ENCODE measurements around the gene VGLL4. TPM values are rescaled to one million over a fixed set of nuclear protein-coding genes. Genes with fewer than 3 reads are reported as not detected.

VGLL4 gene
- total and polyA plus RNA-seq, 2 of the 4 experiments (the other 2 are of a cell fraction), result 26.2 to 35.4 TPM

DNA sequence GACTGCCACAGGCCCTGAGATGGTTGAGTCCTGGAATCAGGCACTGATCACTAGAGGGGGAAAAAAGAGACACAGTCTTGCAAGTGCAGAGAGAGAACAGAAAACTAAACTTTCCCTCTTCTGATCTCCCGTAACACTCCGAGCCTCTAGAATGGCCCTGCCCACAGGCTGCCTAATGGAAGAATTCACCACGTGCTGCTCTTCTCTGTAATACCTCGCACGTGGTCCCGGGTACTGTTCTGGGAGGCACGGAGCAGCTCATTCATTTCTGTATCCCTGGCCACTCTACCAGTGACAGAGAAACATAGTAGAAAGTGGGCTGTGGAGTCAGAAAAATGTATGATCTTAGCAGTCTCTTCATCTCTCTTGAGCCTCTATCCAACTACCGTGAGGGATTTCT, 30.4 kb downstream of the VGLL4 start:
- H4K5ac ChIP-seq (ENCODE audit: low read depth, low read length), result no peak overlapping the region
- WGBS, 2 experiments (ENCODE audit: extremely low coverage in 2 of 2, insufficient read length in 1 of 2), result no CpG with 5 or more reads among the region's 8 CpGs
- no peak overlapping the region for H2BK15ac ChIP-seq (ENCODE audit: low read depth, low read length)
- no peak overlapping the region for H2BK120ac ChIP-seq (ENCODE audit: low read depth, low read length)
- H3K23ac ChIP-seq (ENCODE audit: low read depth, low read length), result peak overlapping the region; percentile 59; the same call in 1 of the 2 replicates
- no peak overlapping the region for H3K56ac ChIP-seq (ENCODE audit: extremely low read depth, insufficient read depth, low read length)
- peaks cover 2% of the 10 kb centered on the region; the same call in 1 of the 2 replicates for H3K36me3 ChIP-seq (ENCODE audit: control insufficient read depth, insufficient read depth, low read length)
- peaks cover 47% of the 10 kb centered on the region for H3K4me1 ChIP-seq (ENCODE audit: control insufficient read depth, insufficient read depth, low read length)
- dilution Hi-C loops (cut with HindIII; ENCODE audit: low sequenced_read_pairs, unreplicated experiment), result no loop called here
- H2BK5ac ChIP-seq (ENCODE audit: low read depth, low read length, poor library complexity, severe bottlenecking), result no peak overlapping the region
- peak overlapping the region; percentile 27; the same call in 1 of the 2 replicates for H3K27ac ChIP-seq (ENCODE audit: insufficient read depth, low read length)
- TF ChIP-seq, protein P1, sequence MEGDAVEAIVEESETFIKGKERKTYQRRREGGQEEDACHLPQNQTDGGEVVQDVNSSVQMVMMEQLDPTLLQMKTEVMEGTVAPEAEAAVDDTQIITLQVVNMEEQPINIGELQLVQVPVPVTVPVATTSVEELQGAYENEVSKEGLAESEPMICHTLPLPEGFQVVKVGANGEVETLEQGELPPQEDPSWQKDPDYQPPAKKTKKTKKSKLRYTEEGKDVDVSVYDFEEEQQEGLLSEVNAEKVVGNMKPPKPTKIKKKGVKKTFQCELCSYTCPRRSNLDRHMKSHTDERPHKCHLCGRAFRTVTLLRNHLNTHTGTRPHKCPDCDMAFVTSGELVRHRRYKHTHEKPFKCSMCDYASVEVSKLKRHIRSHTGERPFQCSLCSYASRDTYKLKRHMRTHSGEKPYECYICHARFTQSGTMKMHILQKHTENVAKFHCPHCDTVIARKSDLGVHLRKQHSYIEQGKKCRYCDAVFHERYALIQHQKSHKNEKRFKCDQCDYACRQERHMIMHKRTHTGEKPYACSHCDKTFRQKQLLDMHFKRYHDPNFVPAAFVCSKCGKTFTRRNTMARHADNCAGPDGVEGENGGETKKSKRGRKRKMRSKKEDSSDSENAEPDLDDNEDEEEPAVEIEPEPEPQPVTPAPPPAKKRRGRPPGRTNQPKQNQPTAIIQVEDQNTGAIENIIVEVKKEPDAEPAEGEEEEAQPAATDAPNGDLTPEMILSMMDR (conservative IDR thresholded peaks at IDR 0.05; ENCODE audit: low read depth, low read length), result no peak
- TF ChIP-seq RCOR1 (IDR thresholded peaks at IDR 0.05; ENCODE audit: insufficient replicate concordance, low read length), result no peak
- TF ChIP-seq, protein P2, sequence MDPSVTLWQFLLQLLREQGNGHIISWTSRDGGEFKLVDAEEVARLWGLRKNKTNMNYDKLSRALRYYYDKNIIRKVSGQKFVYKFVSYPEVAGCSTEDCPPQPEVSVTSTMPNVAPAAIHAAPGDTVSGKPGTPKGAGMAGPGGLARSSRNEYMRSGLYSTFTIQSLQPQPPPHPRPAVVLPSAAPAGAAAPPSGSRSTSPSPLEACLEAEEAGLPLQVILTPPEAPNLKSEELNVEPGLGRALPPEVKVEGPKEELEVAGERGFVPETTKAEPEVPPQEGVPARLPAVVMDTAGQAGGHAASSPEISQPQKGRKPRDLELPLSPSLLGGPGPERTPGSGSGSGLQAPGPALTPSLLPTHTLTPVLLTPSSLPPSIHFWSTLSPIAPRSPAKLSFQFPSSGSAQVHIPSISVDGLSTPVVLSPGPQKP (IDR thresholded peaks at IDR 0.05; ENCODE audit: borderline replicate concordance, low read depth, low read length), result no peak
- TF ChIP-seq BHLHE40 (IDR thresholded peaks at IDR 0.05; ENCODE audit: low read depth, low read length), result no peak
- TF ChIP-seq, protein P3, sequence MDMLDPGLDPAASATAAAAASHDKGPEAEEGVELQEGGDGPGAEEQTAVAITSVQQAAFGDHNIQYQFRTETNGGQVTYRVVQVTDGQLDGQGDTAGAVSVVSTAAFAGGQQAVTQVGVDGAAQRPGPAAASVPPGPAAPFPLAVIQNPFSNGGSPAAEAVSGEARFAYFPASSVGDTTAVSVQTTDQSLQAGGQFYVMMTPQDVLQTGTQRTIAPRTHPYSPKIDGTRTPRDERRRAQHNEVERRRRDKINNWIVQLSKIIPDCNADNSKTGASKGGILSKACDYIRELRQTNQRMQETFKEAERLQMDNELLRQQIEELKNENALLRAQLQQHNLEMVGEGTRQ (IDR thresholded peaks at IDR 0.05; ENCODE audit: low read depth, low read length), result no peak
- no peak for TF ChIP-seq RFX5 (IDR thresholded peaks at IDR 0.05; ENCODE audit: low read depth, low read length)
- TF ChIP-seq MAFK (IDR thresholded peaks at IDR 0.05; ENCODE audit: low read depth, low read length), result no peak
- TF ChIP-seq FOS (IDR thresholded peaks at IDR 0.05; ENCODE audit: low read depth, low read length), result no peak
- no peak for TF ChIP-seq MXI1 (IDR thresholded peaks at IDR 0.05; ENCODE audit: borderline replicate concordance, low read depth, low read length)
- TF ChIP-seq RAD21 (IDR thresholded peaks at IDR 0.05; ENCODE audit: low read length), result no peak
- TF ChIP-seq NFE2L2 (IDR thresholded peaks at IDR 0.05; ENCODE audit: low read depth, low read length), result no peak
- TF ChIP-seq CHD1 (IDR thresholded peaks at IDR 0.05; ENCODE audit: low read depth, low read length), result no peak
- no peak for TF ChIP-seq SMC3 (IDR thresholded peaks at IDR 0.05; ENCODE audit: low read depth, low read length)
- no peak for TF ChIP-seq CEBPB (IDR thresholded peaks at IDR 0.05; ENCODE audit: low read depth, low read length)
- TF ChIP-seq POLR2A (IDR thresholded peaks at IDR 0.05; ENCODE audit: low read depth, low read length), result no peak
- no peak for TF ChIP-seq MAZ (IDR thresholded peaks at IDR 0.05; ENCODE audit: borderline replicate concordance, low read depth, low read length)
- H3K9me1 ChIP-seq (ENCODE audit: insufficient read depth, low read length), result peaks cover 37% of the 10 kb centered on the region
- no peak for DNase-seq
- intact Hi-C loops (cut with micrococcal nuclease), result loop anchor here (2.0 kb wide), 1 partner anchor 15 kb away; no protein-coding TSS in a partner anchor
- BruUV-seq (replicated peaks), result no TSS peak
- peaks cover 80% of the 10 kb centered on the region for H4K20me1 ChIP-seq (ENCODE audit: insufficient read depth, low read length)
- no peak overlapping the region for H2AK9ac ChIP-seq (replicated peaks; ENCODE audit: low read depth, low read length, poor library complexity)
- no peak overlapping the region for H2BK20ac ChIP-seq (ENCODE audit: low read depth, low read length)
- H3K4me3 ChIP-seq (ENCODE audit: insufficient read depth, low read depth, low read length), result no peak overlapping the region
- H3K18ac ChIP-seq (ENCODE audit: low read depth, low read length), result peak overlapping the region; percentile 39
- no peak overlapping the region for H2AFZ ChIP-seq (replicated peaks; ENCODE audit: low read length, poor library complexity)
- H3K79me1 ChIP-seq (ENCODE audit: low read depth in 1 of 2, low read length in 2 of 2), result peaks cover 19 to 90% of the 10 kb centered on the region in 2 experiments
- no peak overlapping the region; the same call in 1 of the 2 replicates for H3K14ac ChIP-seq (replicated peaks; ENCODE audit: low read depth, low read length)
- no peaks in the 10 kb centered on the region for H3K9me3 ChIP-seq (ENCODE audit: control insufficient read depth, insufficient read depth, low read length)
- no peak overlapping the region for H3K9ac ChIP-seq (ENCODE audit: low read depth, low read length)
- in situ Hi-C loops (cut with MboI; ENCODE audit: low sequenced_read_pairs), result no loop called here
- ChIA-PET POLR2A (ENCODE audit: unreplicated experiment) (no interaction called here), CTCF (no interaction called here)
- ATAC-seq (ENCODE audit: low read depth), result no peak
- H4K91ac ChIP-seq (ENCODE audit: insufficient read depth, low read depth, low read length), result no peak overlapping the region; the same call in 1 of the 2 replicates
- H2AK5ac ChIP-seq (ENCODE audit: low read depth, low read length), result no peak overlapping the region; the same call in 1 of the 2 replicates
- no peaks in the 10 kb centered on the region for H3K27me3 ChIP-seq (ENCODE audit: control insufficient read depth, insufficient read depth, low read length)
- H3K4me2 ChIP-seq (ENCODE audit: low read depth, low read length), result no peak overlapping the region; the same call in 1 of the 2 replicates
- H3K4ac ChIP-seq (ENCODE audit: low read depth, low read length), result peak overlapping the region; percentile 40; the same call in 1 of the 2 replicates
- no peak overlapping the region; a peak in 1 of 4 replicates for H4K8ac ChIP-seq (ENCODE audit: low read depth in 2 of 2, low read length in 2 of 2)

All from IMR-90 (cell line).